ENCODE results near the gene LRRC4C. TPM values are rescaled to one million over a fixed set of nuclear protein-coding genes. Genes with fewer than 3 reads are reported as not detected.

LRRC4C gene
- under 1 TPM in 1 of 2 donors, not detected in 1; 0.42 TPM for total RNA-seq

GRCh38 chr11:41459465-41460401 lies at the start of gene LRRC4C:
TSS of gene LRRC4C (minus strand) at chr11:41459652.
- Histone ChIP-seq H3K36me3 (no peaks in the 10 kb centered on the region), H3K27me3 (no peaks in the 10 kb centered on the region), H3K27ac (no peak within 1 kb of the TSS), H3K9me3 (no peaks in the 10 kb centered on the region), H3K4me3 (no peak within 1 kb of the TSS), H3K9ac (ENCODE audit: low read depth in 2 of 2, low read length in 2 of 2) (no peak within 1 kb of the TSS), H3K4me1 (no peaks in the 10 kb centered on the region)
- TF ChIP-seq CTCF (IDR thresholded peaks at IDR 0.05), result no peak
- DNase-seq, result no peak
- intact Hi-C loops (cut with DNase I), result loop anchor here (5.0 to 10.0 kb wide), 2 partner anchors 1063 to 1825 kb away; no protein-coding TSS in a partner anchor

- Histone ChIP-seq H3K4me1 (no peaks in the 10 kb centered on the region), H3K9ac (ENCODE audit: low read depth in 2 of 2, low read length in 2 of 2) (no peak overlapping the region), H3K36me3 (no peaks in the 10 kb centered on the region), H3K27ac (no peak overlapping the region), H3K27me3 (no peaks in the 10 kb centered on the region), H3K9me3 (no peaks in the 10 kb centered on the region), H3K4me3 (no peak overlapping the region)
- intact Hi-C loops (cut with DNase I), result no loop called here
- DNase-seq, result no peak
- TF ChIP-seq CTCF (IDR thresholded peaks at IDR 0.05), result no peak
Observed at GRCh38 chr11:41508121-41508520, 48.7 kb upstream of the LRRC4C start.

- no peak for DNase-seq
- H3K9ac ChIP-seq (ENCODE audit: low read depth in 2 of 2, low read length in 2 of 2), result no peak overlapping the region
- no peaks in the 10 kb centered on the region for H3K27me3 ChIP-seq
- H3K9me3 ChIP-seq, result no peaks in the 10 kb centered on the region
- no peak for TF ChIP-seq CTCF (IDR thresholded peaks at IDR 0.05)
- no peaks in the 10 kb centered on the region for H3K36me3 ChIP-seq
- H3K27ac ChIP-seq, result no peak overlapping the region
- no peaks in the 10 kb centered on the region for H3K4me1 ChIP-seq
- intact Hi-C loops (cut with DNase I), result no loop called here
- H3K4me3 ChIP-seq, result no peak overlapping the region
Observed at GRCh38 chr11:41499429-41499828, 40.0 kb upstream of the LRRC4C start.

- Histone ChIP-seq H3K27me3 (no peaks in the 10 kb centered on the region), H3K9ac (ENCODE audit: low read depth in 2 of 2, low read length in 2 of 2) (no peak overlapping the region), H3K4me1 (no peaks in the 10 kb centered on the region), H3K4me3 (no peak overlapping the region), H3K9me3 (no peaks in the 10 kb centered on the region), H3K27ac (no peak overlapping the region), H3K36me3 (no peaks in the 10 kb centered on the region)
- intact Hi-C loops (cut with DNase I), result no loop called here
- DNase-seq, result no peak
- no peak for TF ChIP-seq CTCF (IDR thresholded peaks at IDR 0.05)
Observed at GRCh38 chr11:41498726-41499125, 39.3 kb upstream of the LRRC4C start.

- Histone ChIP-seq H3K4me3 (no peak overlapping the region), H3K9me3 (no peaks in the 10 kb centered on the region), H3K4me1 (no peaks in the 10 kb centered on the region), H3K27ac (no peak overlapping the region), H3K9ac (ENCODE audit: low read depth in 2 of 2, low read length in 2 of 2) (no peak overlapping the region), H3K36me3 (no peaks in the 10 kb centered on the region), H3K27me3 (no peaks in the 10 kb centered on the region)
- no peak for DNase-seq
- intact Hi-C loops (cut with DNase I), result no loop called here
- TF ChIP-seq CTCF (IDR thresholded peaks at IDR 0.05), result no peak
Observed at GRCh38 chr11:41497974-41498373, 38.5 kb upstream of the LRRC4C start.
